SK-N-SH (cell line): Measurements from ENCODE around the gene FLACC1. TPM values are rescaled to one million over a fixed set of nuclear protein-coding genes. Genes with fewer than 3 reads are reported as not detected.

ENCODE experiments used
- CTCF ChIA-PET: fragments of 300-600, 350-600 bp; formaldehyde crosslinking; extraction: SDS; loops from one replicate; lab custom pipeline; 2021; lab: Yijun Ruan, JAX
- POLR2A ChIA-PET: fragments of 350-600 bp; sonication (Branson Sonifier 250); formaldehyde crosslinking; extraction: SDS; loops from one replicate; lab custom pipeline; 2020; ENCODE audit warnings: antibody characterized with exemption, inconsistent platforms; lab: Yijun Ruan, JAX
- DNase-seq: peaks from one replicate; pipeline ENCODE4 v3.0.0; 2012
- H2AFZ ChIP-seq: fragments of 200-600 bp; sonication (generic); 2 replicates; pipeline ENCODE4 v1.8.1; 2016; ENCODE audit warnings: antibody characterized with exemption, mild to moderate bottlenecking, low read depth
- H3F3A ChIP-seq: fragments of 200-600 bp; sonication (generic); replicated peaks from 2 replicates; pipeline ENCODE3; 2016; ENCODE audit warnings: antibody characterized with exemption, mild to moderate bottlenecking; ENCODE audit not compliant: insufficient read depth
- H3K27ac ChIP-seq, 2 experiments: fragments of 200-500 bp in 1 of 2; fragments of 200-600 bp in 1 of 2; sonication (Bioruptor generic) in 1 of 2; sonication (generic), shearing (Covaris generic) in 1 of 2; 2 replicates each; pipeline versions ENCODE4 v1.5.1 to v1.6.1; 2014 to 2016; ENCODE audit warnings: low read depth in 2 of 2, inconsistent platforms in 1 of 2, low read length in 1 of 2, mild to moderate bottlenecking in 1 of 2, mixed read lengths in 1 of 2
- H3K27me3 ChIP-seq: fragments of 200-600 bp; sonication (generic), shearing (Covaris generic); 2 replicates; pipeline ENCODE4 v1.6.1; 2016; ENCODE audit warnings: mixed run types; ENCODE audit not compliant: insufficient read depth
- H3K36me3 ChIP-seq, 2 experiments: fragments of 200-500 bp in 1 of 2; fragments of 200-600 bp in 1 of 2; sonication (Bioruptor generic) in 1 of 2; sonication (generic) in 1 of 2; replicated peaks in 1 of 2; 2 replicates each; pipeline versions ENCODE3 to v1.5.1; 2014 to 2016; ENCODE audit warnings: low read length in 1 of 2, mild to moderate bottlenecking in 1 of 2; ENCODE audit not compliant: insufficient read depth in 2 of 2, control insufficient read depth in 1 of 2
- H3K4me1 ChIP-seq, 2 experiments: fragments of 200-500 bp in 1 of 2; fragments of 200-600 bp in 1 of 2; sonication (Bioruptor generic) in 1 of 2; sonication (generic), shearing (Covaris generic) in 1 of 2; 2 replicates each; pipeline versions ENCODE4 v1.5.1 to v1.6.1; 2014 to 2016; ENCODE audit warnings: low read depth in 1 of 2, low read length in 1 of 2, mixed run types in 1 of 2; ENCODE audit not compliant: insufficient read depth in 2 of 2, control insufficient read depth in 1 of 2
- H3K4me2 ChIP-seq: fragments of 200-600 bp; sonication (generic), shearing (Covaris generic); 2 replicates; pipeline ENCODE4 v1.6.1; 2017; ENCODE audit warnings: mixed run types
- H3K4me3 ChIP-seq, 2 experiments: fragments of 200-500 bp in 1 of 2; fragments of 200-600 bp in 1 of 2; sonication (Bioruptor generic) in 1 of 2; sonication (generic), shearing (Covaris generic) in 1 of 2; 2 replicates each; pipeline versions ENCODE4 v1.5.1 to v1.8.1; 2014 to 2016; ENCODE audit warnings: low read depth in 2 of 2, inconsistent platforms in 1 of 2, low read length in 1 of 2, mild to moderate bottlenecking in 1 of 2, mixed read lengths in 1 of 2, moderate library complexity in 1 of 2
- H3K79me2 ChIP-seq: fragments of 200-600 bp; sonication (generic); 2 replicates; pipeline ENCODE4 v1.8.1; 2017; ENCODE audit warnings: mild to moderate bottlenecking; ENCODE audit not compliant: insufficient read depth
- H3K9ac ChIP-seq: fragments of 200-600 bp; sonication (generic); 2 replicates; pipeline ENCODE4 v1.6.1; 2017; ENCODE audit warnings: mixed run types
- H3K9me2 ChIP-seq: fragments of 200-600 bp; sonication (generic); 2 replicates; pipeline ENCODE4 v1.6.1; 2017; ENCODE audit warnings: mixed run types
- H3K9me3 ChIP-seq: fragments of 200-600 bp; sonication (generic); 2 replicates; pipeline ENCODE4 v1.6.1; 2017; ENCODE audit warnings: mixed run types, mild to moderate bottlenecking, moderate library complexity
- H4K20me1 ChIP-seq: fragments of 200-600 bp; sonication (generic); 2 replicates; pipeline ENCODE4 v1.6.1; 2017; ENCODE audit warnings: mild to moderate bottlenecking, mixed run types; ENCODE audit not compliant: insufficient read depth
- CHD2 ChIP-seq: fragments of 150-350 bp; IDR thresholded peaks from 2 replicates; pipeline ENCODE4 v1.6.1; 2018; ENCODE audit warnings: low read length; ENCODE audit not compliant: partially characterized antibody
- EP300 ChIP-seq, 2 experiments: IDR thresholded peaks; 2 replicates each; pipeline versions ENCODE4 v1.4.0 to v1.6.1; 2012; ENCODE audit warnings: borderline replicate concordance in 1 of 2, low read depth in 1 of 2, low read length in 1 of 2
- EZH2phosphoT487 ChIP-seq: fragments of 200-600 bp; sonication (generic); IDR thresholded peaks from 2 replicates; pipeline ENCODE4 v1.6.1; 2017; ENCODE audit warnings: low read depth, mixed run types, mild to moderate bottlenecking, antibody characterized with exemption, moderate library complexity, borderline replicate concordance
- FOXM1 ChIP-seq: IDR thresholded peaks from 2 replicates; pipeline ENCODE4 v1.4.0; 2012; ENCODE audit warnings: low read depth, mild to moderate bottlenecking
- GATA2 ChIP-seq: sonication (generic); formaldehyde crosslinking; IDR thresholded peaks from 2 replicates; pipeline ENCODE4 v1.5.0; 2020; ENCODE audit warnings: mild to moderate bottlenecking, missing genetic modification reagents
- IRF3 ChIP-seq: fragments of 150-350 bp; IDR thresholded peaks from 2 replicates; pipeline ENCODE4 v1.6.1; 2016; ENCODE audit warnings: mild to moderate bottlenecking, low read depth, low read length
- MEF2A ChIP-seq: IDR thresholded peaks from 2 replicates; pipeline ENCODE4 v1.4.0; 2012; ENCODE audit warnings: low read depth, borderline replicate concordance
- MXI1 ChIP-seq: IDR thresholded peaks from 2 replicates; pipeline ENCODE4 v1.6.1; 2012; ENCODE audit warnings: mild to moderate bottlenecking, low read depth, low read length, improper control_type of control experiment
- POLR2AphosphoS5 ChIP-seq: IDR thresholded peaks from 2 replicates; pipeline ENCODE4 v1.6.1; 2012; ENCODE audit warnings: low read depth, low read length
- RAD21 ChIP-seq: IDR thresholded peaks from 2 replicates; pipeline ENCODE4 v1.6.1; 2012; ENCODE audit warnings: mild to moderate bottlenecking, low read length
- RCOR1 ChIP-seq: fragments of 150-350 bp; IDR thresholded peaks from 2 replicates; pipeline ENCODE4 v1.6.1; 2017; ENCODE audit warnings: antibody characterized with exemption, low read length
- REST ChIP-seq: IDR thresholded peaks from 2 replicates; pipeline ENCODE4 v1.6.1; 2012; ENCODE audit warnings: mild to moderate bottlenecking, low read depth, low read length, moderate library complexity
- RFX5 ChIP-seq: IDR thresholded peaks from 2 replicates; pipeline ENCODE4 v1.6.1; 2012; ENCODE audit warnings: mild to moderate bottlenecking, improper control_type of control experiment, low read length
- SIN3A ChIP-seq: IDR thresholded peaks from 2 replicates; pipeline ENCODE4 v1.6.1; 2012; ENCODE audit warnings: low read depth, mild to moderate bottlenecking, low read length, moderate library complexity, borderline replicate concordance
- TAF1 ChIP-seq: IDR thresholded peaks from 2 replicates; pipeline ENCODE4 v1.6.1; 2012; ENCODE audit warnings: low read depth, mild to moderate bottlenecking, low read length, moderate library complexity, borderline replicate concordance
- USF1 ChIP-seq: IDR thresholded peaks from 2 replicates; pipeline ENCODE4 v1.4.0; 2012; ENCODE audit warnings: low read depth, borderline replicate concordance
- WGBS: methylation state at CpG from one replicate; pipeline ENCODE4 v1.1.6; 2017; ENCODE audit warnings: low lambda C conversion rate; 5-methylcytosine and 5-hydroxymethylcytosine counted together
- polyA plus RNA-seq, 3 experiments: library from polyadenylated mRNA; depleted of rRNA; stranded (reverse); fragments of >200 nt; gene quantifications; 2 replicates each; pipeline ENCODE4 v1.2.3, GENCODE V29; 2012
- TF ChIP-seq, protein P1 (sequence below): fragments of 200-600 bp; sonication (generic); IDR thresholded peaks from 2 replicates; pipeline ENCODE4 v1.6.1; 2017; ENCODE audit warnings: antibody characterized with exemption, mild to moderate bottlenecking, moderate library complexity
- TF ChIP-seq, protein P2 (sequence below): IDR thresholded peaks from 2 replicates; pipeline ENCODE4 v1.4.0; 2012; ENCODE audit warnings: low read depth

FLACC1 gene
- polyA plus RNA-seq, 1 of the 3 experiments (the other 2 are of a cell fraction): 0.35 TPM

- peaks cover 5% of the 10 kb centered on the region for H3F3A ChIP-seq
- H3K4me1 ChIP-seq: peaks cover 0 to 11% of the 10 kb centered on the region in 2 experiments; a peak in 1 of 4 replicates
- no peaks in the 10 kb centered on the region for H3K9me2 ChIP-seq
- H3K27me3 ChIP-seq: no peaks in the 10 kb centered on the region
- TF ChIP-seq MEF2A (no peak), EP300 (IDR thresholded peaks at IDR 0.05; ENCODE audit: borderline replicate concordance in 1 of 2, low read depth in 1 of 2, low read length in 1 of 2) (no peak), CHD2 (no peak), SIN3A (no peak), POLR2AphosphoS5 (no peak)
- TF ChIP-seq, protein P1, sequence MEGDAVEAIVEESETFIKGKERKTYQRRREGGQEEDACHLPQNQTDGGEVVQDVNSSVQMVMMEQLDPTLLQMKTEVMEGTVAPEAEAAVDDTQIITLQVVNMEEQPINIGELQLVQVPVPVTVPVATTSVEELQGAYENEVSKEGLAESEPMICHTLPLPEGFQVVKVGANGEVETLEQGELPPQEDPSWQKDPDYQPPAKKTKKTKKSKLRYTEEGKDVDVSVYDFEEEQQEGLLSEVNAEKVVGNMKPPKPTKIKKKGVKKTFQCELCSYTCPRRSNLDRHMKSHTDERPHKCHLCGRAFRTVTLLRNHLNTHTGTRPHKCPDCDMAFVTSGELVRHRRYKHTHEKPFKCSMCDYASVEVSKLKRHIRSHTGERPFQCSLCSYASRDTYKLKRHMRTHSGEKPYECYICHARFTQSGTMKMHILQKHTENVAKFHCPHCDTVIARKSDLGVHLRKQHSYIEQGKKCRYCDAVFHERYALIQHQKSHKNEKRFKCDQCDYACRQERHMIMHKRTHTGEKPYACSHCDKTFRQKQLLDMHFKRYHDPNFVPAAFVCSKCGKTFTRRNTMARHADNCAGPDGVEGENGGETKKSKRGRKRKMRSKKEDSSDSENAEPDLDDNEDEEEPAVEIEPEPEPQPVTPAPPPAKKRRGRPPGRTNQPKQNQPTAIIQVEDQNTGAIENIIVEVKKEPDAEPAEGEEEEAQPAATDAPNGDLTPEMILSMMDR: no peak
- TF ChIP-seq, all 33 proteins: peak for 0
- H3K79me2 ChIP-seq: peaks cover 17% of the 10 kb centered on the region
- no peak for DNase-seq
- no peak overlapping the region for H3K4me3 ChIP-seq
- no peak overlapping the region for H3K27ac ChIP-seq
- 65% methylated on average over 2 of the region's 2 CpGs for WGBS
- H4K20me1 ChIP-seq: no peaks in the 10 kb centered on the region
- H3K36me3 ChIP-seq: peaks cover 3 to 7% of the 10 kb centered on the region in 2 experiments
- no peaks in the 10 kb centered on the region for H3K9me3 ChIP-seq
- no peak overlapping the region for H3K9ac ChIP-seq
- CTCF ChIA-PET: interaction anchor here (1.2 kb wide), 1 partner anchor 30 kb away, joined by 3 read pairs; no protein-coding TSS in a partner anchor
- POLR2A ChIA-PET: no interaction called here
- no peak overlapping the region for H3K4me2 ChIP-seq
- H2AFZ ChIP-seq: no peak overlapping the region
These were observed 90.5 kb downstream of the FLACC1 start for GRCh38 chr2:201266629-201267028.

DNA sequence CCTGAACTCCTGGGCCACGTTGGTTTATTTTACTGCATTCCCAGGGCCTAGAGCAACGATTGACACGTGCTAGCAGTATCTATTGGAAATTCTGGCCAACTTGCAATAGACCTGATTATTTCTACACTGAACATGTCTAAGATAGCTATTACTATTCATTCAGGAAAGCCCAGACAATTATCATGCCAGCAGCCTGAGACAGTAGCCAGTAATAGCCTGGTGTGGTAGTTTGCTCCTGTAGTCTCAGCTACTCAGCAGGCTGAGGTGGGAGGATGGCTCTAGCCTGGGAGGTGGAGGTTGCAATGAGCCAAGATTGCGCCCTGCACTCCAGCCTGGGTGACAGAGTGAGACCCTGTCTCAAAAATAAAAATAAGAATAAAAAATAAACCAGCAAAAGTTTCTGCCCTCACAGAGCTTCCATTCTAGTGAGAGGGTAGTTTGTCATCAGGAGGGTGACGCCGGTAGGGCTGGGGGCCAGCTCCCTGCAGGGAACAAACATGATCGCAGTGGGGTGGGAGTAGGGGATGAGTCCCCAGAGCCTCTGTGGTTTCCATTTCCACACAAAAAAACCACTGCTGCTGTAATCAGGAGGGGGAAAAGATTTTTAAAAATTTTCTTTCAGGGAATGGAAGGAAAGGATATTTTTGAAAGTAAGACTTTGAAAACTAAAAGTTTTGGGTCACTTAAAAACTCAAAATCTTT is 92.5 kb downstream of the FLACC1 start:
- 98% methylated on average over 7 of the region's 7 CpGs for WGBS
- Histone ChIP-seq H3K4me1 (peaks cover 0 to 15% of the 10 kb centered on the region in 2 experiments; a peak in 2 of 4 replicates), H3K9me2 (no peaks in the 10 kb centered on the region), H3K9ac (no peak overlapping the region), H3K27me3 (no peaks in the 10 kb centered on the region), H3K36me3 (peaks cover 2 to 5% of the 10 kb centered on the region in 2 experiments), H3K9me3 (no peaks in the 10 kb centered on the region), H3K79me2 (peaks cover 29% of the 10 kb centered on the region), H3K4me2 (no peak overlapping the region), H4K20me1 (no peaks in the 10 kb centered on the region), H3K4me3 (no peak overlapping the region), H3F3A (peaks cover 5% of the 10 kb centered on the region), H3K27ac (no peak overlapping the region), H2AFZ (no peak overlapping the region)
- DNase-seq: no peak
- CTCF ChIA-PET: interaction anchor here (1.2 kb wide), 1 partner anchor 494 kb away, joined by 3 read pairs; no protein-coding TSS in a partner anchor
- POLR2A ChIA-PET: no interaction called here
- TF ChIP-seq RAD21 (no peak), SIN3A (no peak), EZH2phosphoT487 (no peak), RFX5 (no peak), GATA2 (CRISPR knock-in tag) (no peak), RCOR1 (no peak), MXI1 (no peak), REST (no peak), POLR2AphosphoS5 (no peak), IRF3 (no peak), FOXM1 (no peak), TAF1 (no peak), CHD2 (no peak), USF1 (no peak)
- TF ChIP-seq, protein P2, sequence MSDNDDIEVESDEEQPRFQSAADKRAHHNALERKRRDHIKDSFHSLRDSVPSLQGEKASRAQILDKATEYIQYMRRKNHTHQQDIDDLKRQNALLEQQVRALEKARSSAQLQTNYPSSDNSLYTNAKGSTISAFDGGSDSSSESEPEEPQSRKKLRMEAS: no peak
